ENCODE measurements around the gene SLC2A10.

The SLC2A10 gene

GRCh38 chr20:46724343-46724959 is 15.0 kb downstream of the SLC2A10 start:
- in situ Hi-C loops (cut with MboI; ENCODE audit: low sequenced_read_pairs): no loop called here

GRCh38 chr20:46725186-46726165 is 16.0 kb downstream of the SLC2A10 start:
- in situ Hi-C loops (cut with MboI; ENCODE audit: low sequenced_read_pairs): no loop called here

- in situ Hi-C loops (cut with MboI; ENCODE audit: low sequenced_read_pairs): no loop called here
Observed at GRCh38 chr20:46731770-46732169, 22.3 kb downstream of the SLC2A10 start.

- in situ Hi-C loops (cut with MboI; ENCODE audit: low sequenced_read_pairs): no loop called here
Observed at GRCh38 chr20:46735436-46735835, 26.0 kb downstream of the SLC2A10 start.

GRCh38 chr20:46739431-46740213 is 30.2 kb downstream of the SLC2A10 start:
- in situ Hi-C loops (cut with MboI; ENCODE audit: low sequenced_read_pairs): no loop called here

- in situ Hi-C loops (cut with MboI; ENCODE audit: low sequenced_read_pairs): no loop called here
Observed at GRCh38 chr20:46740214-46740609, 30.8 kb downstream of the SLC2A10 start.

- in situ Hi-C loops (cut with MboI; ENCODE audit: low sequenced_read_pairs): no loop called here
Observed at GRCh38 chr20:46741924-46742668, 32.6 kb downstream of the SLC2A10 start.

GRCh38 chr20:46742669-46743045 is 33.2 kb downstream of the SLC2A10 start:
- in situ Hi-C loops (cut with MboI; ENCODE audit: low sequenced_read_pairs): no loop called here

GRCh38 chr20:46743088-46743487 is 33.6 kb downstream of the SLC2A10 start:
- in situ Hi-C loops (cut with MboI; ENCODE audit: low sequenced_read_pairs): no loop called here

- in situ Hi-C loops (cut with MboI; ENCODE audit: low sequenced_read_pairs): no loop called here
Observed at GRCh38 chr20:46746956-46747526, 37.6 kb downstream of the SLC2A10 start.

- in situ Hi-C loops (cut with MboI; ENCODE audit: low sequenced_read_pairs): no loop called here
Observed at GRCh38 chr20:46749147-46749546, 39.7 kb downstream of the SLC2A10 start.

- in situ Hi-C loops (cut with MboI; ENCODE audit: low sequenced_read_pairs): no loop called here
Observed at GRCh38 chr20:46751856-46752255, 42.4 kb downstream of the SLC2A10 start.

- in situ Hi-C loops (cut with MboI; ENCODE audit: low sequenced_read_pairs): no loop called here
Observed at GRCh38 chr20:46752728-46753127, 43.3 kb downstream of the SLC2A10 start.

- in situ Hi-C loops (cut with MboI; ENCODE audit: low sequenced_read_pairs): no loop called here
Observed at GRCh38 chr20:46755483-46756413, 46.3 kb downstream of the SLC2A10 start.

GRCh38 chr20:46756419-46756818 is 47.0 kb downstream of the SLC2A10 start:
- in situ Hi-C loops (cut with MboI; ENCODE audit: low sequenced_read_pairs): no loop called here

GRCh38 chr20:46757135-46757534 is 47.7 kb downstream of the SLC2A10 start:
- in situ Hi-C loops (cut with MboI; ENCODE audit: low sequenced_read_pairs): no loop called here

GRCh38 chr20:46757754-46758678 is 48.6 kb downstream of the SLC2A10 start:
- in situ Hi-C loops (cut with MboI; ENCODE audit: low sequenced_read_pairs): no loop called here

All from hTERT RPE-1 (cell line).